HG02938 (cell line): ENCODE data around the gene MIGA2.
"Not testable (repeated sequence)": the region's sequence is repeated elsewhere in the genome, so short reads cannot be mapped to it uniquely, and the experiment has no call there.

Experiments
- ATAC-seq: cut with Tn5 transposase; IDR thresholded peaks from one replicate; pipeline ENCODE4 v1.9.1; 2021; ENCODE audit warnings: mild to moderate bottlenecking, moderate library complexity; ENCODE audit not compliant: unreplicated experiment

Gene MIGA2

GRCh38 chr9:129035838-129036237 lies 588 bp upstream of the MIGA2 start:
- ATAC-seq, result not testable (repeated sequence)

GRCh38 chr9:129036923-129037766 lies 719 bp downstream of the MIGA2 start:
- ATAC-seq, result no peak

DNA sequence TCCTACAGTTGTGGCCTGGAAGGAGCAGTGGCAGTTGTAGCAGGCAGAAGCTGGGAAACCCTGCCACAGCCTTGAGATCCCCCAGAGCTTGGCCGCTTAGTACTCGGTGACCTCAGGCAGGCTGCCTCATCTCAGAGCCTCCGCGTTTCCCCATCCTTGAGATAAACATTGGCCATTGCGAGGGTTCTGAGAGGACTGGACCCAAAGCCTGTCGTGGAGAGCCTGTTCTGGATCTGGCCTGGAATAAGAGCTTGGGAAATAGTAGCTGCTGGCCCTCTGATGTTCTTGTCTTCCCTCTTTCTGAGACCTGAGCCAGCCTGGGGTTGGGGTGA lies 1.3 kb downstream of the MIGA2 start:
- no peak for ATAC-seq

GRCh38 chr9:129038109-129038852 lies 1.9 kb downstream of the MIGA2 start:
- no peak for ATAC-seq

- ATAC-seq, result no peak
These were observed 3.8 kb downstream of the MIGA2 start for GRCh38 chr9:129040113-129040643.

GRCh38 chr9:129042016-129042415 lies 5.6 kb downstream of the MIGA2 start:
- ATAC-seq, result no peak

DNA sequence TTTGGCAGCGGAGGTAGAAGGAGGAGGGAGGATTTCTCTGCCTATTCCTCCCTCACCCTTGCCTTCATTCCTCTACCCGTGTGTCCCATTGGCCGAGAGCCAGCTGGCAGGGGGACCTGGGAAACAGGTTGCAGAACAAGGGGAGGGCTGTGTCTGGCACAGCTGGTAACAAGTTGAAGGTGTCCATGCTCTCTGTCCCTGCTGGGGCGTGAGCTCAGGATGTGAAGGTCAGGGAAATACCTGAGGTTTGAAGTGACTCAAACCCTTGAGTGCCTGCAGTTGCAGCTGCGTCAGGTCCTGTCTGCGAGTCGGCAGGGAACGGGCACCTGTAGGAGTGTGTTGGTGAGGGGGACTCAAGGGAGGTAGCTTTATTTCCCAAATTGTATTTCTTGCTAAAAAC lies 16.2 kb downstream of the MIGA2 start:
- ATAC-seq, result no peak

DNA sequence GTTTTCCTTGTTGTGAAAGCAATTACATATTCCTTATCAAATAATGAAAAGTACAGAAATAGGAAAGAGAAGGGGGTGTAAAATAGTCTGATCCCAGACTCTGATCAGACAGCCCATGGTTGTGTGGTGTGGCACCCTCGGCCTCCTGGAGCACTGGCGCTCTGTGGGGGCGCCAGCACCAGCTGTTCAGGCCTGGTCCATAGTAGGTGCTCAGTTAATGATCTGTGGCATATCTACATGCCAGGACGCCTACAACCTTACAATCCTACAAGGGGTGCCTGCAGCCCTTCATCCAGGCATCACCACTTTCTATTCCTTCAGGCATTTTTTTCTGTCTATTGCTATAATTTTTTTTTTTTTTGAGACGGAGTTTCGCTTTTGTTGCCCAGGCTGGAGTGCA lies 16.6 kb downstream of the MIGA2 start:
- ATAC-seq, result no peak

- no peak for ATAC-seq
These were observed 17.9 kb downstream of the MIGA2 start for GRCh38 chr9:129054163-129054851.

DNA sequence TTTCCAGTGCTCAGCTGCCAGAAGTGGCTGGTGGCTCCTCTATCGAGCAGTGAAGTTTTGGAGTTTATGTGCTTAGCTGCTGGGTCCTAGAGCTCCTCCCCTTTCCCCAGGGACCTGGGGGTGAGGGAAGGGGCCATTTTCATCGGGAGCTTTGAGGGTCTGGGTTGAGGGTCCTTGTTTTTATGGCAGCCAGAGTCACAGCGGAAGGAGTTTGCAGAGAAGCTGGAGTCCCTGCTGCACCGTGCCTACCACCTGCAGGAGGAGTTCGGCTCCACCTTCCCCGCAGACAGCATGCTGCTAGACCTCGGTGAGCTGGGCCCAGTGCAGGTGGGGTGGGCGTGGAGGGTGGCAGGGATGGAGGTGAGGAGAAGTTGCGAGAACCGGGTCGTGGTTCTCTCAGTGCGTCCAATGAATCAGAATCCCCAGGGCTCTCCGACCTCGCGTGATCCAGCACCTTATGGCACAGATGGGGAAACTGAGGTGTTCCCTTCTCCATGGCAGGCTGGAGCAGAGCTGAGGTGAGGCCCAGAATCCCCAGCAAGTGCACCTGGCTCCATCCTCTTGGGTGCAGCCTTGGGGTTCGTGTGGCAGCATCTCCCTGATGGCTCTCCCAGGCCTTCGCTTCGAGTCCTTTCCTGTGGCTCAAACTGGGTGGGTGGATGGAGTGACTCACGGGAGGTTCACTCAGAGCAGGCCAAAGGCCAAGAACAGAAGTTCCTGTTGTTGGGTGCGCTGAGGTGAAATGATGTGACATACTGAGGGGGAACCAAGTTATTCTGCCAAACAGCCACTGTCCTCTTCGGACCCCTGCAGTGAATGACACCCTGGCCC lies 22.8 kb downstream of the MIGA2 start:
- ATAC-seq, result no peak

DNA sequence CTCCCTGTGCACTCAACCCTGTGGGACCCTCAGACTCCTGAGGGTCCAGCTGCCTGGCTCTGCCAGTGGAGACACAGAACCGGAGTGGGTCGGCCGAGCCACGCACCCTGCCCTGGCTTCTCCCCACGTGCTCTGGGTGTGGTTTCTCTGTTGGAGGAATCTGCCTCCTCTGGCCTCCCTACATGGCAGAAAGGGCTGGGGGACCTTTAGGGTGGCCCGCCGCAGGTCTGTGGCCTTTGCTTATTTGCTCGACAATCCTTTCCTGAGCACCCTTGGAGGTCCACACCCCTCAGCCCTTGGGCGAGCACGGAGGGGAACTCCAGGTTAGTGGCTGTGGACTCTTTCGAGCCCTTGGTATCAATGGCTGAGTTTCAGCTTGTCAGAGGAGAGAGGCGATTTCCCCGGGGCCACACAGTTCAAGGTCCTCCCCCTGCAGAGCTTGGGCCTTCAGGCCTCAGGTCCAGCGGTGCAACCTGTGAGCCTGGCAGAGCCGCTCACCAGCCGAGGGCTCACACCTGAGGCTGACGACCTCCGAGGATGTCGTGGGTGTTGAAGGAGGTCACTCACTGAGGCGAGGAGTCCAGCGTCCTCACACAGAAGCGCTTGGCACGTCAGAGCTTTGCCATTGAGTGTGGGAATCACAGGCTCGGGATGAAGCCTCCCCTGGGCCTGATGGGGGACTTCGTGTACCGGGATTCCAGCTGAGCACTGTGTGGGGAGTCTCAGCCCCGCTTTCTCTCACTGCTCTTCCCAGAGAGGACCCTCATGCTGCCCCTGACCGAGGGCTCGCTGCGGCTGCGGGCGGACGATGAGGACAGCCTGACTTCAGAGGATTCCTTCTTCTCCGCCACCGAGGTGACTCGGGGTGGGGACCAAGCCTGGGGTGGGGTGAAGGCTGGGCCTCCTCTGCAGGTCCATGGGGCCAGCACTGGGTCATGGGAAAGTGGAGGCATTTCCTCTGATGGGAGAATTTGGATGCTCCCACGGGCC lies 23.7 kb downstream of the MIGA2 start:
- no peak for ATAC-seq

GRCh38 chr9:129060991-129061390 lies 24.6 kb downstream of the MIGA2 start:
- no peak for ATAC-seq

- no peak for ATAC-seq
These were observed 26.6 kb downstream of the MIGA2 start for GRCh38 chr9:129063061-129063460.

DNA sequence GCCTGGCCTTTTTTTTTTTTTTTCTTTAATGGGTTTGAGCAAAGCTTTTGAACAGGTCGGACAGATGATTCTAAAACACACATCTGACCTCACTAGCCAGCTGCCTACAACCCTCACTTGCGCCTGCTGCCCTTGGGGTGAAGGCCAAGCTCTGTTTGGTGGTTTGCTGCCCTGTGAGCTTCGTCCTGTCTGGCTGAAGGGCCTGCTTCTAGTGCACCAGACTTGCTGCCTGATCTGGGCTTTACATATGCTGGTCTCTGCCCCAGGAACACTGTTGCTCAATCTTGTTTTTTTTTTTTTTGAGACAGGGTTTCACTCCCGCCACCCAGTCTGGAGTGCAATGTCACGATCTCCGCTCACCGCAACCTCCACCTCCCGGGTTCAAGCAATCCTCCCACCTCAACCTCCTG lies 28.1 kb downstream of the MIGA2 start:
- no peak for ATAC-seq

DNA sequence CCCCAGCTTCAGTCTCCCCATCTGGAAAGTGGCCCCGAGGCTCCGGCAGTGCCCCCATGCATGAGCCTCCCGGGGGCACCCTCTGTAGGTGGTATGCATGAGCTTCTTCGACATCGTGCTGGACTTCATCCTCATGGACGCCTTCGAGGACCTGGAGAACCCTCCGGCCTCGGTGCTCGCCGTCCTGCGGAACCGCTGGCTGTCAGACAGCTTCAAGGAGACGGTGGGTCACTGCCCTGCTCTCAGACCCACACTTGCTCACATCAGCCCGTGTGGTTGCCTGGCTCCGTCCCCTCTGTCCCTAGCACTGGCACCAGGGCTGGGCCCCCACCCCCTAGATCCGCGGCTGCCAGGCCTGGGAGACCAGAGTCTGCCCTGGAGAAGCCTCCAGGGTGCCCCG lies 31.7 kb downstream of the MIGA2 start:
- ATAC-seq, result no peak

- peak; percentile 50 for ATAC-seq
These were observed 32.8 kb downstream of the MIGA2 start for GRCh38 chr9:129068990-129069861.

DNA sequence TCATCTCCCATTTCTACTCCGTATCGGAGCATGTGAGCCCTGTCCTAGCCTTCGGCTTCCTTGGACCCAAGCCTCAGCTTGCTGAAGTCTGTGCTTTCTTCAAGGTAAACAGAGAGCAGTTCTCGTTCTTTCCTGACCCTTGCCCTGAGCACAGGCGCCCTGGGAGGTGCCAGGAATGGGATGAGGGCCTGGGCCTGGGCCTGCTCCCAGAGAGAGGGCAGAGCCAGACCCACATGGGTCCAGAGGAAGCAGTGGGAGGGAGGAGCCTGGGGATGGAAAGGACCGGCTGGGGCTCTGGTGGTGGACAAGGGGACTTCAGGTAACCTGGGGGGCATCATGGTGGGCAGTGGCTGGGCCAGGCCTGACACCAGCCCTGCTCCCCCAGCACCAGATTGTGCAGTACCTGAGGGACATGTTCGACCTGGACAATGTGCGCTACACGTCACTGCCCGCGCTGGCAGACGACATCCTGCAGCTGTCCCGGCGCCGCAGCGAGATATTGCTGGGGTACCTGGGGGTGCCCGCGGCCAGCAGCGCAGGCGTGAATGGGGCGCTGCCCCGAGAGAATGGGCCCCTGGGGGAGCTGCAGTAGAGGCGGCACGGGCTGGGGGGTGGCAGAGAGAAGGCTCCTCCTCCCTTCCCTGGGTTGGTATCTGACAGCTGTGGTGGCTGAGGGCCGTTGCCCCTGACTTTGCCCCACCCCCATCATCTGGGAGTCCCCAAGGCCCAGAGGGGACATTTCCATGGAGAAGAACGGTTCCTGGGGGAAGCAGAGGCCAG lies 33.6 kb downstream of the MIGA2 start:
- no peak for ATAC-seq
